ENCODE data around the gene CHD2. TPM values are rescaled to one million over a fixed set of nuclear protein-coding genes. Genes with fewer than 3 reads are reported as not detected.
"Not testable (repeated sequence)": the region's sequence is repeated elsewhere in the genome, so short reads cannot be mapped to it uniquely, and the experiment has no call there.

CHD2 gene
- total RNA-seq, 1 donor from 2014 or later: 90.9 TPM

- no peak for DNase-seq (ENCODE audit: low spot score)
These were observed 4.8 kb downstream of the CHD2 start for GRCh38 chr15:92904722-92905571.

DNA sequence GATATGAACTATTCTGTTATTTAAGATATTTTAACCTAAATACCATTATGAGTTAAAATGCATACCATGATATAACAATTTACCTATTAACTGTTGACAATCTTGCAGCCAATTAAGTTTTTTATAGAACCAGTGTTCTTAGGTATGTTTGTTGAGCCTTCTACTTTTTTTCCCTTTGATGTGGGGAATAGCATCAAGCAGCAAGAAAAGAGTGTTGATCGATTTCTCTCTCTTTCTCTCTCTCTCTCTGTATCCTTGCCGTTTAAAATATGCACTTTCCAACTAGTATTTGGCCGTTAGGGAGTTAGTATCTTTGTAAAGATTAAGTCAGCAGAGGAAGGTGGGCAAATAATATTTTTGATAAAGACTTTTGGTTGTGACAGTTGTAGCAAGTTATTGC is 5.9 kb downstream of the CHD2 start:
- DNase-seq (ENCODE audit: low spot score): no peak

GRCh38 chr15:92906563-92907081 is 6.5 kb downstream of the CHD2 start:
- DNase-seq (ENCODE audit: low spot score): no peak

GRCh38 chr15:92907229-92907628 is 7.1 kb downstream of the CHD2 start:
- no peak for DNase-seq (ENCODE audit: low spot score)

DNA sequence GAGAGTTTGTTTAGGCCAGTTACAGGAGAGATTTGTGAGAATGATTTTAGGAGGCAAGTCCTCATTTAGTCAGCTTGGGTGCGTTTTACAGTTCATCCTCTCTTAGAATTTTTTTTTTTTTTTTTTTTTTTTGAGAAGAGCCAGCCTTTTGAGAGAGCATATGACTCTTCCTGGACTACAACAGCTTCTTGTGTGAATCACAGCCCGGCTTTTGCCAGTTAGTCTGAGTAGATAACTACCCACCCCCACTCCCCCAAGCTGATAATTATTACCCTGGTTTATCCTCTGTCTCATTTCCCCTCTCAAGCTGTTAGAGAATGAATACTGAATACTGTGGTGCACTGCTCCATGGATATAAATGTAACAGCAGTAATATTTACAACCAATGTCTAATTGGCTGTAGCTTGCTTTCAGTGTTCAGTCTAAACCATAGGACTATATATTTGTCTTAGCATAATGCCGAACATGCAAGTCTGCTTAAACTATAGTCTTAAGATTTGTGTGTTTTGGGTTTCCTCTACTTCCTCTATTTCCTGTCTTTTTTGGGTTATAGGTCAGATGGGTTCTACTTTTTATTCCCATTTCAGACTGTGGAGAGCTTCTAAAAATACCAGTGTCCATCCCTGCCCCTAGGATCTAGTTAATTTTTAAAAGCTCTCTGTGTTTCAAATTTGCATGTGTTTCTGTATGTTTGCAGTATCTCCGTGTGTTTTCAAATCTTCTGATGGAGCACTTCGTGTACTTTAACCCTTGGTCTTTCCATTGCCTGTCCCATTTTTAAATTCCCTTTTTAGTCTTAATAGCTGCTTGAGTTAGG is 8.0 kb downstream of the CHD2 start:
- no peak for DNase-seq (ENCODE audit: low spot score)

GRCh38 chr15:92908713-92909057 is 8.6 kb downstream of the CHD2 start:
- no peak for DNase-seq (ENCODE audit: low spot score)

DNA sequence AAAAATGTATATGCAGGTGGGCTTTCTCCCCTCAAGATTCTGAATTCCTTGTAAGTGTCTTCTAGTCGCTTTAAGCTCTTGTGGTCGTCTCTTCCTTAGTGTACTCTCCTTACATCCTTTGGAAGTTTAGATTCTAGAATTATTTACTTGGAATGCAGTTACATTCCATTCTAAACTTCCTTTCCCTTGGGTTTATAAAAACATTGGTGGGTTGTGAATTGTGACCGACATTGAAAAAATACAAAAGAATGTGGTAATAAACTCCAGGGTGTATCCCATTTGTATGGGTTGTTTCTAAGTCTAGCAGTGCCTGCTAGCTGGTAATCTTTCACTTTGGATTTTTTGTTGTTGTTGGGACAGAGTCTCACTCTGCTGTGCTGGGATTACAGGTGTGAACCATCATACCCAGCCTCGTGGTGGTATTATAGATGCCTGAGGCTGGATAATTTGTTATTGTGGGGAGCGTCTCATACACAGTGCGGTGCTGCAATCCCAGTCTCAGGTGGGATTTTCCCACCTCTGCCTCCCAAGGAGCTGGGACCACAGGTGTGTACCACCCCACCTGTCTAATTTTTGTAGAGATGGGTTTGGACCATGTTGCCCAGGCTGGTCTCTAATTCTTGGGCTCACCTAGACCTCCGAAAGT is 9.1 kb downstream of the CHD2 start:
- no peak for DNase-seq (ENCODE audit: low spot score)

DNA sequence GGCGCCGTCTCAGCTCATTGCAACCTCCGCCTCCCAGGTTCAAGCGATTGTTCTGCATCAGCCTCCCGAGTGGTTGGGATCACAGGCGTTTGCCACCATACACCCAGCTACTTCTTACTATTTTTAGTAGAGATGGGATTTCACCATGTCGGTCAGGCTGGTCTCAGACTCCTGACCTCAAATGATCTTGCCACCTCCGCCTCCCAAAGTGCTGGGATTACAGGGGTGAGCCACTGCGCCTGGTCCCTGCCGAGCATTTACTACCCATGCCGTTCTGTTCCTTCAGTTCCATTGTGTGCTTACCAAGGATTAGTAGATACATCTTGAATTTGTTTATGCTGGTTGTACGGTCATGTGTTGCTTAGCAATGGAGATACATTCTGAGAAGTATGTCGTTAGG is 10.3 kb downstream of the CHD2 start:
- no peak for DNase-seq (ENCODE audit: low spot score)

GRCh38 chr15:92914103-92914499 is 14.0 kb downstream of the CHD2 start:
- DNase-seq (ENCODE audit: low spot score): no peak

GRCh38 chr15:92914768-92915221 is 14.7 kb downstream of the CHD2 start:
- DNase-seq (ENCODE audit: low spot score): no peak

- DNase-seq (ENCODE audit: low spot score): no peak
These were observed 15.8 kb downstream of the CHD2 start for GRCh38 chr15:92915766-92916435.

GRCh38 chr15:92917598-92918407 is 17.7 kb downstream of the CHD2 start:
- peak; percentile 92 for DNase-seq (ENCODE audit: low spot score)

GRCh38 chr15:92918881-92919280 is 18.8 kb downstream of the CHD2 start:
- DNase-seq (ENCODE audit: low spot score): not testable (repeated sequence)

- no peak for DNase-seq (ENCODE audit: low spot score)
These were observed 20.6 kb downstream of the CHD2 start for GRCh38 chr15:92920595-92921161.

- no peak for DNase-seq (ENCODE audit: low spot score)
These were observed 21.3 kb downstream of the CHD2 start for GRCh38 chr15:92921215-92922131.

GRCh38 chr15:92922418-92923002 is 22.4 kb downstream of the CHD2 start:
- no peak for DNase-seq (ENCODE audit: low spot score)

- DNase-seq (ENCODE audit: low spot score): no peak
These were observed 24.1 kb downstream of the CHD2 start for GRCh38 chr15:92924216-92924615.

DNA sequence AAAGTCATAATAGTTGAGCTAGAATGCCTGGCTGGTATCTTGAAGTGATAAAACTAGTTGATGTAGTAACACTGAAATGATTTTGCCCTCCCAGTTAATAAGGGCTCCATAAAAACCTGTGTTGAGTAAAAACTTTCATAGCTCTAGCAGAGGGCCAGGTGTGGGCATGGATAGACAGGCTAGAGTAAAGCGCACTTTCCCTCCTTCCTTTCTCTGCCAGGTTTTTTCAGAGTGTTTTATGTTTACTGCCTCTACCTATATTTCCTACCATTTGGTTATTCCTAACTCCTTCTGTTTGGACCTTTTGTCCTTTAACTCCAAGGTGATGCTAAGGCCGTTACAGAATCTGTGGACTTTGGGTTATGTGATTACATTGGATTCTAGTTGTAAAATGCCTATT is 25.3 kb downstream of the CHD2 start:
- DNase-seq (ENCODE audit: low spot score): no peak
